Measurements from ENCODE around the gene SINHCAF. TPM values are rescaled to one million over a fixed set of nuclear protein-coding genes. Genes with fewer than 3 reads are reported as not detected.

The SINHCAF gene
- total RNA-seq, 1 donor from 2014 or later = 157 TPM

DNA sequence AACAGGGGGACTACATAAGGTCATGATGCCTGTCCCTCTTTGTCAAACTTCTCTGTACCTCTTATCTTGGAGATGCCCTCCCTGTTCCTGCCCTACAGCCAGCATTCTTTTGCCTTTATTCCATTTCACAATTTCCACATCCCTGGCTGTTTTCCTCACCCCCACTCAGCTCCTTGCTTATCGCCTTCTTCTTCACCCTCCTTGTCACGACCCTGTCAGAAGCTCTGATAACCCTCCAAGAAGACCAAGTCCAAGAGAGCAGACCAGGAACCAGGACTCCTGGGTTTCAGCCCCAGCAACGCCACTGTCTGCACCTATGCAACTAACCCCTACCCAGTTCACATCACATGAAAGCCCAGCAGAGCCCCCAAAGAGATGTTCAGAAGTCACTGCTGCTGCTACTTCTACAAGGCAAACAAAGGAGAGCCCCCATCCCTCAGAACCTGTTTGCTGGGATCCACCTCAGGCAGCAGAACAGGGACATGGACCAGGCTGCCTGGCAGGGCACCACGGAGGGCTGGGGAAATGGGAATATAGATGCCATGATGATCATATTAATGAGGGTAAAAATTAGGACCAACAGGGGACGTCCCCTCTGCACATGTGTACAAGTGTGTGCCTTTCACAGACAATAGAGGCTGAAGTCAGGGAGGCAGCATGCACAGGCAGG is 92.8 kb downstream of the SINHCAF start:
- DNase-seq (no peak), ATAC-seq (ENCODE audit: low read depth) (no peak)
- no peak for TF ChIP-seq CTCF (IDR thresholded peaks at IDR 0.05)
- no peaks in the 10 kb centered on the region for H3K36me3 Mint-ChIP-seq (ENCODE audit: low read depth)
- H3K4me1 Mint-ChIP-seq = peaks cover 7% of the 10 kb centered on the region
- intact Hi-C loops (cut with micrococcal nuclease) = no loop called here
- CTCF ChIA-PET = interaction anchor here (0.7 kb wide), 1 partner anchor 38 kb away, joined by 3 read pairs; no protein-coding TSS in a partner anchor
- H3K9me3 Mint-ChIP-seq = peaks cover 2% of the 10 kb centered on the region
- no peak overlapping the region for H3K27ac Mint-ChIP-seq
- no peak overlapping the region for H3K4me3 Mint-ChIP-seq
- POLR2A ChIA-PET = no interaction called here
- H3K27me3 Mint-ChIP-seq = peaks cover 21% of the 10 kb centered on the region

DNA sequence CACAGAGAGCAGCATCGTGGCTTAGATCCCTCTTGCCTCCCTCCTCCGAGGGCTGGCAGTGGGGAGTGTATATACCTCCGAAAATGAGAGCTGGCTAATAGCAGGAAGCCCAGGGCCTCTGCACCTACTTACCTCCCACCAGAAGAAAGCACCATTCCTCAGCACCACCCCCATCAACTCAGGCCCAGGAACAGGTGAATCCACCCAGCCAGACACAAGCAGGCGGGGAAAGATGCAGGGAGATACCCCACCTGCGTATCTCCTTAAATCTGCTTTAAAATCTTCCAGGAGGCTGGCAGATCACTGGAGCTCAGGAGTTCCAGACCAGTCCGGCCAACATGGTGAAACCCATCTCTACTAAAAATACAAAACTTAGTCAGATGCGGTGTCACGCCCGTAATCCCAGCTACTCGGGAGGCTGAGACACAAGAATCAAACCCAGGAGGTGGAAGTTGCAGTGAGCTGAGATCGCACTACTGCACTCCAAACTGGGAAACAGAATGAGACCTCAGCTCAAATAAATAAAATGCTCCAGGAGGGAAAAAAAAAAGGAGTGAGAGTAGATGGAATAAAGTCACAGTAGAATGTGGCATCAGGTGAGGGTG is 93.5 kb downstream of the SINHCAF start:
- no peak for DNase-seq
- Mint-ChIP-seq H3K27me3 (peaks cover 15% of the 10 kb centered on the region), H3K36me3 (ENCODE audit: low read depth) (no peaks in the 10 kb centered on the region), H3K4me1 (peaks cover 6% of the 10 kb centered on the region), H3K27ac (no peak overlapping the region), H3K9me3 (peaks cover 2% of the 10 kb centered on the region), H3K4me3 (no peak overlapping the region)
- TF ChIP-seq CTCF (IDR thresholded peaks at IDR 0.05) = no peak
- ATAC-seq (ENCODE audit: low read depth) = no peak
- CTCF ChIA-PET = interaction anchor here (0.7 kb wide), 1 partner anchor 39 kb away, joined by 3 read pairs; no protein-coding TSS in a partner anchor
- intact Hi-C loops (cut with micrococcal nuclease) = no loop called here
- POLR2A ChIA-PET = no interaction called here

- peaks cover 2% of the 10 kb centered on the region for H3K9me3 Mint-ChIP-seq
- intact Hi-C loops (cut with micrococcal nuclease) = no loop called here
- DNase-seq (no peak), ATAC-seq (ENCODE audit: low read depth) (no peak)
- no peaks in the 10 kb centered on the region for H3K4me1 Mint-ChIP-seq
- TF ChIP-seq CTCF (IDR thresholded peaks at IDR 0.05) = no peak
- H3K36me3 Mint-ChIP-seq (ENCODE audit: low read depth) = no peaks in the 10 kb centered on the region
- no peak overlapping the region for H3K4me3 Mint-ChIP-seq
- POLR2A ChIA-PET = no interaction called here
- CTCF ChIA-PET = no interaction called here
- no peak overlapping the region for H3K27ac Mint-ChIP-seq
- peaks cover 9% of the 10 kb centered on the region for H3K27me3 Mint-ChIP-seq
Measured at GRCh38 chr12:31231611-31232360, 94.2 kb downstream of the SINHCAF start.

Measured in activated B cell treated with CpG ODN at 0.5 μM for 24 hours (primary cell).